HG02623 (cell line): Measurements from ENCODE around the gene MS4A12.
"Not testable (repeated sequence)": the region's sequence is repeated elsewhere in the genome, so short reads cannot be mapped to it uniquely, and the experiment has no call there.

Experiments used
- ATAC-seq: cut with Tn5 transposase; IDR thresholded peaks from one replicate; pipeline ENCODE4 v1.9.1; 2021; ENCODE audit warnings: moderate library complexity; ENCODE audit not compliant: unreplicated experiment

Gene MS4A12

DNA sequence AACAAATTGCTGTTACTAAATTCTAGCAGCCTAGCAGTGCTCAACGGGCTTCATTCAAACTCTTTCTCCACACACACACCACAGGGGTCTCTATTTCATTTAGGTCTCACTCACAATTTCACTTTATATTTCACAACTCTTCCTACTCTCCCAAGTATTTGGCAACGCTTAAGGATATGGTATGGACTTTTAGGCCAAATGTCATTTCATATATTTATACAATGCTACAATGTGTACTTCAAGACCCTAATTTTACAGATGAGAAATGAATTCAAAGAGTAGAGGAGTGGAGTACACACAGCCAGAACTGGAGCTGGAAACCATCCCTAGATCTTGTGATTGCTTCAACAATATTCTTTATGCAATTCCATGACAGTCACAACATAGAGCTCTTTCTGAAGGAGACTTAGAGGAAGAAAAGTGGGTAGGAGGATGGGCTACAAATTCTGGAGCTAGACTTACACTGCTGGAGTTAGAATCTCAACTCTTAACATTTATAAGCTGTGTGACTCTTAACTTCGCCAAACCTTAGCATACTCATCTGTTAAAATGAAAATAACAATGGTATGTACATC lies 20.2 kb downstream of the MS4A12 start:
- no peak for ATAC-seq

GRCh38 chr11:60513496-60514460 lies 21.2 kb downstream of the MS4A12 start:
- ATAC-seq = no peak

DNA sequence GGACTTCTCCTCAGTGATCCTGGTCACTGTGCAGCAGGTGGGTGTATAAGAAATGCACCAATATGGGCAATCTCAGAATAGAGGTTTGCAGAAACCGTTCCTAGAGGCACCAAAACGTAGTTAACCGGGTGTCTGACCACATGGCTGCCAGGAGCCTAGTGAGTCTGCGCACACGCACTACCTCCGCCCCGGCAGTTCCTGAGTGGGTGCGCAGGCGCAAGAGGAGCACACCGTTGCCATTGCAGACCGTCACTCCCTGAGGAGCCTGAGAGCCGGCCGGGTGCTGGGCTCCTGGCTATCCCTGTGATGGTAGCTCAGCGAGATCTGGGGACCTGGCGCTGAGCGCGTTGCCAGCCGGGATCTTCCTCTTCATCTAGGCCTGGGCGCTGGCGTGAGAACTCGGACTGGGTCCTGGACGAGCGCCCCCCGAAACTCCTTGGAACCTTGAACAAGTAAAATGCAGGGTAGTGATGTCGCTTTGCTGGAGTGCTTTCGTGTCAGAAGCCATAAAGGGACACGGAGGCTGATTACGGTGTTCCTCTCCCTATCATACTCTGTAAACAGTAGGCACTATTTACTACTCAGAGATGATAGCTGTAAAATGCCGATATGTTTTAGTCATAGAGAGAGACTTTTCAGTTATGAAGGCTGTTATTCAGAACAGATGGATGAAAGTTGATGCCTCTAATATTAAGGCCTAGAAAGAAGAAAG lies 22.7 kb downstream of the MS4A12 start, which contains the start of gene MS4A13:
Gene MS4A13 (plus strand): TSS at position 249 of the 712 bp plus-strand sequence. CDS start 2,692 bp downstream, outside the sequence.
- no peak for ATAC-seq

DNA sequence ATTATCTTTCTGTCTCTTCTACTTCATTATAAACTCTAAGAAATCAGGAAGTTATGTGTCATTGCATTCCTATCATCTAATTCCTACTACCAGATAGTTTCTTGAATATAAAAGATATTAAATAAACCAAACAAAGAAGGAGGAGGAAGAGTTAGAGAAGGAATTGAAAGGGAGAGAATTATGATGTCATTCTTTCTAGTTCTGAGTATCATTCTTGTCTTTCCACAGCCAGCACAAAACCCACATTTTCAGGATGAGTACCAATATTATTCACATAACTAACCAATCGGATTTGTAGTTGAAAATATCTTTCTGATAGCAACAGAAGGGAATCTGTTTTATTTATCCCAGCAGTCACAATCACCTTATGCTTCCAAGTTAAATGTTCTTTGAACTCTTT lies 35.9 kb downstream of the MS4A12 start:
- no peak for ATAC-seq

GRCh38 chr11:60528934-60529333 lies 36.4 kb downstream of the MS4A12 start:
- ATAC-seq = no peak

DNA sequence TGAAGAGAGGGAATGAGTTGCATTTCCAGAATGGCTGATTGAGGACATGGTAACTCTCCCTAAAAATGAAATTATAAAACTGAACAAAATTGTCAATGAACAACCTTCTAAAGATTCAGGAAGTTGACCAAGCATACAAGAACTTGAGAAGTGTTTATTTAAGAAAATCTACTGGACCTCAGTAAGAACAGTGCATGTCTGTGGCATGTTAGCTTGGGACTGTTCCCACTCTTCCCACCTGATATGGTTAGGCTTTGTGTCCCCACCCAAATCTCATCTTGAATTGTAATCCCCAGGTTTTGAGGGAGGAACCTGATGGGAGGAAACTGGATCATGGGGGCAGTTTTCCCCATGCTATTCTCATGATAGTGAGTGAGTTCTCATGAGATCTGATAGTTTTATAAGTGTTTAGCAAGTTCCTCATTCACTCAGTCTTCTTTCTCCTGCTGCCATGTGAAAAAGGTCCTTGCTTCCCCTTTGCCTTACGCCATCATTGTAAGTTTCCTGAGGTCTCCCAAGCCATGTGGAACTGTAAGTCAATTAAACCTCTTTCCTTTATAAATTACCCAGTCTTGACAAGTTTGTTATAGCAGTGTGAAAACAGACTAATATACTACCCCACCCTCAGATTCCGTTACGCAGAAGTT lies 38.0 kb downstream of the MS4A12 start:
- ATAC-seq = no peak

DNA sequence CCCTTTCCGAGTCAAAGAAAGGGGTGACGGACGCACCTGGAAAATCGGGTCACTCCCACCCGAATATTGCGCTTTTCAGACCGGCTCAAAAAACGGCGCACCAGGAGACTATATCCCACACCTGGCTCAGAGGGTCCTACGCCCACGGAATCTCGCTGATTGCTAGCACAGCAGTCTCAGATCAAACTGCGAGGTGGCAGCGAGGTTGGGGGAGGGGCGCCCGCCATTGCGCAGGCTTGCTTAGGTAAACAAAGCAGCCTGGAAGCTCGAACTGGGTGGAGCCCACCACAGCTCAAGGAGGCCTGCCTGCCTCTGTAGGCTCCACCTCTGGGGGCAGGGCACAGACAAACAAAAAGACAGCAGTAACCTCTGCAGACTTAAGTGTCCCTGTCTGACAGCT lies 39.8 kb downstream of the MS4A12 start:
- not testable (repeated sequence) for ATAC-seq

DNA sequence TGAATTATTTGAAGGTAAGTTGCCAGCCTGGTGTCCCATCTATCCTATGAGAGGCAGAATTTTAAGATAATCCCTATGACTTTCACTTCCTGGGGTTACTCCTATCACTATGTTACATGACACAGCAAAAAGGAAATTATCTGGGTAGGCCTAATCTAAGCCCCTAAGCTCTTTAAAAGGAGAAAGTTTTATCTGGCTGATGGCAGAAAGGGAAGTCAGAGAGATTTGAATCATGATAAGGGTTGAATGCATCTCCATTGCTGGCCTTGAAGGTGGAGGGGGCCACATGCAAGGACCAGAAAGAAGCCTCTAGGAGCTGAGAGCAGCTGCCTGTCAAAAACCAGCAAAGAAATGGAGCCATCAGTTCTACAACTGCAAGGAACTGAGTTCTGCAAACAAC lies 46.0 kb downstream of the MS4A12 start:
- not testable (repeated sequence) for ATAC-seq

- ATAC-seq = no peak
Observed at GRCh38 chr11:60544077-60544476, 51.5 kb downstream of the MS4A12 start.
